ENCODE data around the gene KDM4C. TPM values are rescaled to one million over a fixed set of nuclear protein-coding genes. Genes with fewer than 3 reads are reported as not detected.

Gene KDM4C
- total and polyA plus RNA-seq, 2 donors (not counting 1 experiment from before 2014, with no cell fraction given) = 13.0 to 39.0 TPM

DNA sequence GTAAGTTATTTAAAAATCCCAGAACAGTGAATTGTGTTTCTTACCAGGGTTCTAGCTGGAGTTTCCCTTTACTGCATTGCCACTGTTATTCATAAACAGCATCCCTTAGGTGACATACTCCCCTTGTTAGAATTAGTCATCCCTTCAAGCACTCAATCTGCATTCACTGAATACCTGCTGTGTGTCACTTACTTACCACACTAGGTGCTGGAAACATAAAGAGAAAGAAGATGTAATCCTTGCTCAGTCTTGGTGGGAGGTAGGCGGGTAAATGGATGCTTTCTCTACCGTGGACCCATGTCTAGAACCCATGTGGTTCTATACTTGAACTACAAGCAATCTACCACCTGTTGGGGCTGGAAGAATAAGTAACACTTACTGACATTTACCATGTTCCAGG, 371.6 kb downstream of the KDM4C start:
- no peaks in the 10 kb centered on the region for H4K20me1 ChIP-seq (ENCODE audit: control insufficient read depth, extremely low read depth, insufficient read depth, low read length)
- no peak overlapping the region for H3K4me2 ChIP-seq (ENCODE audit: extremely low read depth, insufficient read depth, low read length)
- H3K9me3 ChIP-seq (ENCODE audit: control insufficient read depth, insufficient read depth, low read depth, low read length) = no peaks in the 10 kb centered on the region
- no peaks in the 10 kb centered on the region for H3K27me3 ChIP-seq (ENCODE audit: control insufficient read depth, insufficient read depth, low read length)
- peak in 1 of 2 donors; percentile 21 for DNase-seq (ENCODE audit: low read depth in 2 of 2)
- H3K4me3 ChIP-seq (replicated peaks in 1 of 4; ENCODE audit: control extremely low read depth in 1 of 4, insufficient read depth in 1 of 4, low read depth in 3 of 4, low read length in 4 of 4) = no peak overlapping the region
- no peaks in the 10 kb centered on the region for H3K4me1 ChIP-seq (ENCODE audit: control insufficient read depth, extremely low read depth, insufficient read depth, low read length)
- TF ChIP-seq, protein P1, sequence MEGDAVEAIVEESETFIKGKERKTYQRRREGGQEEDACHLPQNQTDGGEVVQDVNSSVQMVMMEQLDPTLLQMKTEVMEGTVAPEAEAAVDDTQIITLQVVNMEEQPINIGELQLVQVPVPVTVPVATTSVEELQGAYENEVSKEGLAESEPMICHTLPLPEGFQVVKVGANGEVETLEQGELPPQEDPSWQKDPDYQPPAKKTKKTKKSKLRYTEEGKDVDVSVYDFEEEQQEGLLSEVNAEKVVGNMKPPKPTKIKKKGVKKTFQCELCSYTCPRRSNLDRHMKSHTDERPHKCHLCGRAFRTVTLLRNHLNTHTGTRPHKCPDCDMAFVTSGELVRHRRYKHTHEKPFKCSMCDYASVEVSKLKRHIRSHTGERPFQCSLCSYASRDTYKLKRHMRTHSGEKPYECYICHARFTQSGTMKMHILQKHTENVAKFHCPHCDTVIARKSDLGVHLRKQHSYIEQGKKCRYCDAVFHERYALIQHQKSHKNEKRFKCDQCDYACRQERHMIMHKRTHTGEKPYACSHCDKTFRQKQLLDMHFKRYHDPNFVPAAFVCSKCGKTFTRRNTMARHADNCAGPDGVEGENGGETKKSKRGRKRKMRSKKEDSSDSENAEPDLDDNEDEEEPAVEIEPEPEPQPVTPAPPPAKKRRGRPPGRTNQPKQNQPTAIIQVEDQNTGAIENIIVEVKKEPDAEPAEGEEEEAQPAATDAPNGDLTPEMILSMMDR (conservative IDR thresholded peaks at IDR 0.05 in 1 of 2, IDR thresholded peaks at IDR 0.05 in 1 of 2; ENCODE audit: low read depth in 1 of 2, low read length in 2 of 2) = no peak
- no peak for TF ChIP-seq EZH2 (IDR thresholded peaks at IDR 0.05; ENCODE audit: low read length, missing control alignments)
- H3K36me3 ChIP-seq (ENCODE audit: control insufficient read depth, insufficient read depth, low read length) = no peaks in the 10 kb centered on the region
- H2AFZ ChIP-seq (ENCODE audit: low read length) = no peak overlapping the region
- H3K79me2 ChIP-seq (ENCODE audit: control insufficient read depth, insufficient read depth, low read length) = no peaks in the 10 kb centered on the region
- no peak overlapping the region for H3K9ac ChIP-seq (ENCODE audit: insufficient read depth, low read length)
- H3K27ac ChIP-seq (ENCODE audit: insufficient read depth, low read length) = no peak overlapping the region

DNA sequence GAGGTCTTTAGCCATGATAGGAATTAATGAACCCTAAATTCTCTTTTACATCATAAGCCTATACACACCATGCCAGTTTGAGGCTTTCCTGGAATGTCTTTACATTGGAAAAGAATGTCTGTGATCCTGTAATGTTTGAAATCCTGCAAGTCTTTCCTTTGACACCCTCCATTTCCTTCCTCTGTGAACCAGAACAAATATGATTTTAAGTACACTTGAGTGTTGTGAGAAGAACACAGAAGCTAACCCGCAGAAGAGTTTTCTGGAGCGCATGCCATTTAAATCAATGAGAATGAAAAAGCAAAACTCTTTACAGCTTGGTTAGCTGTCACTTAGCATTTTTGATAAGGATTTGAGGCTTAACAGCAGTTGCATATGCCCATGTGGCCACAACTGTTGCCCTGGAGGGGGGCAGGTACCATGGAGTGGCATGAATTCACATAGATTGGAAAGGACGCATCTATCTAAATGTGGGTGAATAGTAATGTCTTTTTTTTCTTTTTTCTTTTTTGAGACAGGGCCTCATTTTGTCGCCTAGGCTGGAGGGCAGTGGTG, 372.6 kb downstream of the KDM4C start:
- H3K27me3 ChIP-seq (ENCODE audit: control insufficient read depth, insufficient read depth, low read length) = no peaks in the 10 kb centered on the region
- no peak overlapping the region for H3K4me3 ChIP-seq (replicated peaks in 1 of 4; ENCODE audit: control extremely low read depth in 1 of 4, insufficient read depth in 1 of 4, low read depth in 3 of 4, low read length in 4 of 4)
- H3K27ac ChIP-seq (ENCODE audit: insufficient read depth, low read length) = no peak overlapping the region
- H3K4me1 ChIP-seq (ENCODE audit: control insufficient read depth, extremely low read depth, insufficient read depth, low read length) = no peaks in the 10 kb centered on the region
- H3K4me2 ChIP-seq (ENCODE audit: extremely low read depth, insufficient read depth, low read length) = no peak overlapping the region
- no peak for DNase-seq (ENCODE audit: low read depth in 2 of 2)
- no peaks in the 10 kb centered on the region for H3K36me3 ChIP-seq (ENCODE audit: control insufficient read depth, insufficient read depth, low read length)
- H3K9ac ChIP-seq (ENCODE audit: insufficient read depth, low read length) = no peak overlapping the region
- no peaks in the 10 kb centered on the region for H3K79me2 ChIP-seq (ENCODE audit: control insufficient read depth, insufficient read depth, low read length)
- TF ChIP-seq, protein P1 (conservative IDR thresholded peaks at IDR 0.05 in 1 of 2, IDR thresholded peaks at IDR 0.05 in 1 of 2; ENCODE audit: low read depth in 1 of 2, low read length in 2 of 2) = no peak
- no peak for TF ChIP-seq EZH2 (IDR thresholded peaks at IDR 0.05; ENCODE audit: low read length, missing control alignments)
- H4K20me1 ChIP-seq (ENCODE audit: control insufficient read depth, extremely low read depth, insufficient read depth, low read length) = no peaks in the 10 kb centered on the region
- no peak overlapping the region for H2AFZ ChIP-seq (ENCODE audit: low read length)
- no peaks in the 10 kb centered on the region for H3K9me3 ChIP-seq (ENCODE audit: control insufficient read depth, insufficient read depth, low read depth, low read length)

DNA sequence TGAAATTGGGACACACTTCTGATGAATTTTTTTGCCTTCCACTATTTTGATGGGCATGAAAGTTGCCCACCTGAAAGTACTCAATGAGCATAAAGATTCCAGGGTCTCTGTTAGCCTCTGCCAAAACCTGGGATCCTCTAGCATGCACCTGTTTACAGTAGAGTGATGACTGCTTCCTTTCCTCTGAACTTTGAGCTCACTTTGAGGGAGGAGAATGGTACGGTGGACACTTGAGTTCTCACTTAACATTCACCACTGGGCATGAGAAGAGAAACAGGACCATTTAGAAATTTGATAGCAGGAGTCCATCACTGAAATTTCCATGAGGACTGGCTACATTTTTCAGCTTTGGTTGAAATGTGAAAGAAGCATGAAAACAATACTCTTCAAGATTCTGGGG, 374.8 kb downstream of the KDM4C start:
- no peaks in the 10 kb centered on the region for H3K79me2 ChIP-seq (ENCODE audit: control insufficient read depth, insufficient read depth, low read length)
- no peaks in the 10 kb centered on the region for H3K27me3 ChIP-seq (ENCODE audit: control insufficient read depth, insufficient read depth, low read length)

More for the DNA sequence above, 374.8 kb downstream of the KDM4C start:
- DNase-seq (ENCODE audit: low read depth in 2 of 2) = no peak
- H2AFZ ChIP-seq (ENCODE audit: low read length) = no peak overlapping the region
- H4K20me1 ChIP-seq (ENCODE audit: control insufficient read depth, extremely low read depth, insufficient read depth, low read length) = no peaks in the 10 kb centered on the region
- H3K36me3 ChIP-seq (ENCODE audit: control insufficient read depth, insufficient read depth, low read length) = no peaks in the 10 kb centered on the region
- no peak overlapping the region for H3K4me3 ChIP-seq (replicated peaks in 1 of 4; ENCODE audit: control extremely low read depth in 1 of 4, insufficient read depth in 1 of 4, low read depth in 3 of 4, low read length in 4 of 4)
- no peaks in the 10 kb centered on the region for H3K4me1 ChIP-seq (ENCODE audit: control insufficient read depth, extremely low read depth, insufficient read depth, low read length)
- H3K4me2 ChIP-seq (ENCODE audit: extremely low read depth, insufficient read depth, low read length) = no peak overlapping the region
- H3K9ac ChIP-seq (ENCODE audit: insufficient read depth, low read length) = no peak overlapping the region
- TF ChIP-seq, protein P1 (conservative IDR thresholded peaks at IDR 0.05 in 1 of 2, IDR thresholded peaks at IDR 0.05 in 1 of 2; ENCODE audit: low read depth in 1 of 2, low read length in 2 of 2) = no peak
- TF ChIP-seq EZH2 (IDR thresholded peaks at IDR 0.05; ENCODE audit: low read length, missing control alignments) = no peak
- H3K27ac ChIP-seq (ENCODE audit: insufficient read depth, low read length) = no peak overlapping the region
- no peaks in the 10 kb centered on the region for H3K9me3 ChIP-seq (ENCODE audit: control insufficient read depth, insufficient read depth, low read depth, low read length)
